ENCODE results near the gene MTUS2.

MTUS2 gene

GRCh38 chr13:29537736-29538651 is 717.9 kb downstream of the MTUS2 start:
- no peak for DNase-seq (ENCODE audit: low read depth in 2 of 2, low spot score in 1 of 2)

GRCh38 chr13:29538652-29539040 is 718.5 kb downstream of the MTUS2 start:
- no peak for DNase-seq (ENCODE audit: low read depth in 2 of 2, low spot score in 1 of 2)

- no peak for DNase-seq (ENCODE audit: low read depth in 2 of 2, low spot score in 1 of 2)
Observed at GRCh38 chr13:29539856-29540255, 719.7 kb downstream of the MTUS2 start.

- DNase-seq (ENCODE audit: low read depth in 2 of 2, low spot score in 1 of 2): no peak
Observed at GRCh38 chr13:29540334-29540733, 720.2 kb downstream of the MTUS2 start.

GRCh38 chr13:29540799-29541198 is 720.7 kb downstream of the MTUS2 start:
- no peak for DNase-seq (ENCODE audit: low read depth in 2 of 2, low spot score in 1 of 2)

GRCh38 chr13:29541400-29541799 is 721.3 kb downstream of the MTUS2 start:
- DNase-seq (ENCODE audit: low read depth in 2 of 2, low spot score in 1 of 2): no peak

GRCh38 chr13:29542381-29542780 is 722.2 kb downstream of the MTUS2 start:
- no peak for DNase-seq (ENCODE audit: low read depth in 2 of 2, low spot score in 1 of 2)

- DNase-seq (ENCODE audit: low read depth in 2 of 2, low spot score in 1 of 2): no peak
Observed at GRCh38 chr13:29543230-29544215, 723.4 kb downstream of the MTUS2 start.

GRCh38 chr13:29545988-29546387 is 725.8 kb downstream of the MTUS2 start:
- no peak for DNase-seq (ENCODE audit: low read depth in 2 of 2, low spot score in 1 of 2)

- DNase-seq (ENCODE audit: low read depth in 2 of 2, low spot score in 1 of 2): no peak
Observed at GRCh38 chr13:29546662-29547061, 726.5 kb downstream of the MTUS2 start.

GRCh38 chr13:29547153-29547552 is 727.0 kb downstream of the MTUS2 start:
- DNase-seq (ENCODE audit: low read depth in 2 of 2, low spot score in 1 of 2): no peak

GRCh38 chr13:29548722-29549121 is 728.6 kb downstream of the MTUS2 start:
- DNase-seq (ENCODE audit: low read depth in 2 of 2, low spot score in 1 of 2): no peak

- no peak for DNase-seq (ENCODE audit: low read depth in 2 of 2, low spot score in 1 of 2)
Observed at GRCh38 chr13:29550430-29550988, 730.4 kb downstream of the MTUS2 start.

GRCh38 chr13:29551214-29551613 is 731.1 kb downstream of the MTUS2 start:
- no peak for DNase-seq (ENCODE audit: low read depth in 2 of 2, low spot score in 1 of 2)
